Esophagus squamous epithelium (tissue), 5 donors: Measurements from ENCODE around the gene MMP24. TPM values are rescaled to one million over a fixed set of nuclear protein-coding genes. Genes with fewer than 3 reads are reported as not detected.
A peak's percentile ranks its signal among the peaks of the same experiment; 100 is the strongest.

ENCODE experiments used
- DNase-seq: peaks from one replicate; lab custom pipeline; 2025; lab: John Stamatoyannopoulos, UW
- H3K27ac ChIP-seq, 4 donors: fragments of 200-600 bp; sonication (generic); one replicate each; pipeline ENCODE4 v1.5.1; 2016 to 2019; ENCODE audit warnings: mild to moderate bottlenecking in 1 of 4
- H3K27me3 ChIP-seq, 4 donors: fragments of 200-600 bp; sonication (generic); 1 replicate in 3 of 4; 2 replicates in 1 of 4; pipeline versions ENCODE4 v1.5.1 to v1.6.0; 2017 to 2021; ENCODE audit warnings: antibody characterized with exemption in 1 of 4
- H3K36me3 ChIP-seq, 3 donors: fragments of 200-600 bp; sonication (generic); one replicate each; pipeline ENCODE4 v1.5.1; 2016 to 2019
- H3K4me1 ChIP-seq, 3 donors: fragments of 200-600 bp; sonication (generic); one replicate each; pipeline ENCODE4 v1.5.1; 2017 to 2019
- H3K4me3 ChIP-seq, 4 donors: fragments of 200-600 bp; sonication (generic); 1 replicate in 3 of 4; 2 replicates in 1 of 4; pipeline ENCODE4 v1.5.1; 2016 to 2019; ENCODE audit warnings: mild to moderate bottlenecking in 2 of 4, moderate library complexity in 1 of 4
- H3K9me3 ChIP-seq, 3 donors: fragments of 200-600 bp; sonication (generic); one replicate each; pipeline ENCODE4 v1.5.1; 2016 to 2019
- POLR2A ChIP-seq, 4 donors: fragments of 450-650 bp; IDR thresholded peaks; one replicate each; pipeline ENCODE4 v1.6.1; 2017; ENCODE audit warnings: antibody characterized with exemption in 4 of 4, mild to moderate bottlenecking in 4 of 4, moderate library complexity in 3 of 4
- WGBS, 2 donors: methylation state at CpG; one replicate each; pipeline ENCODE4 v1.1.5; 2018; 5-methylcytosine and 5-hydroxymethylcytosine counted together
- intact Hi-C: fragments of 100-400 bp; cut with DNase I; formaldehyde crosslinking; loops from one replicate; pipeline ENCODE4 v1.15.0; 2022
- total RNA-seq, 4 donors: library from RNA; depleted of rRNA; stranded (reverse); fragments of >200 nt; gene quantifications; one replicate each; pipeline ENCODE4 v1.1.0, GENCODE V29; 2016
- TF ChIP-seq, protein P1 (sequence below), 6 experiments: fragments of 450-650 bp in 4 of 6; fragments of 200-600 bp in 2 of 6; sonication (generic) in 2 of 6; IDR thresholded peaks; one replicate each; pipeline ENCODE4 v1.5.1; 2016 to 2019; ENCODE audit warnings: antibody characterized with exemption in 6 of 6, mild to moderate bottlenecking in 4 of 6, moderate library complexity in 4 of 6
- donor health status: DM: yes; HTN: yes; CAD: no.

MMP24 gene
- total RNA-seq, 4 donors from 2014 or later = 0.06 to 0.38 (median 0.08) TPM; not detected in 1

DNA sequence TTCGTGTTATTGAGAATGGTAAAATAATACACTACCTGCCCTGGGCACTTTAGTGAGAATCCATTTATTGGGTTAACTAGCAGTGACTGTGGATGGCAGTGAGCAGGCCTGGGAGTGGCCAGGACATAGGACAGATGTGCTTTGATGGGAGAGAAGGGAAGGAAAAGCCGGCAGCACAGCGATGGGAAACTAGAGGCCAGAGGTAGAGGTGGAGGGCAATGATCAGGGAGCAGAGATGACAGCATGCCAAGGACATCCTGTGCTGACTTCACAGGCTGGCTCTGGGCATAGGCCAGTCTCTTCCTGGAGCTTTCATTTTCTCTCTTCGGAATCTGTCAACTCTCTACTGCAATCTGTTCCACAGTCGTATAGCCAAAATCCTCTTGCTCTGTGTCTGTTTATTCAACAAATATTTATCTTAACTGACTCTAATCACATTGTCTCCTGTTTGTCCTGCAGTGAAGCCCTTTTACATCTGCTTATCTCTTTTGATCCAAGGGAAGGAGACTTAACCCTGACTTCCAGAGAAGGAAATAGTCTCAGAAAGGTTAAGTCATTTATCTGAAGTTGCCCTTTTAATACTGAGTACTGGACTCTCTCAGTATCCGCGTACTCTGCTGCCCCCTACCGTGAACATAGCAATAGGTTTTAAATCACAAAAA lies 18.4 kb upstream of the MMP24 start:
- Histone ChIP-seq H3K27ac (peak overlapping the region in 3 of 4 donors; percentile 62 to 76 (median 71)), H3K4me1 (peaks cover 0 to 15% (median 2%) of the 10 kb centered on the region in 3 donors), H3K36me3 (no peaks in the 10 kb centered on the region), H3K27me3 (no peaks in the 10 kb centered on the region), H3K4me3 (peak overlapping the region in 3 of 4 donors; percentile 4 to 41 (median 15)), H3K9me3 (no peaks in the 10 kb centered on the region)
- 27 to 36% methylated on average over 8 of the region's 8 CpGs for WGBS, 2 donors
- TF ChIP-seq, protein P1, sequence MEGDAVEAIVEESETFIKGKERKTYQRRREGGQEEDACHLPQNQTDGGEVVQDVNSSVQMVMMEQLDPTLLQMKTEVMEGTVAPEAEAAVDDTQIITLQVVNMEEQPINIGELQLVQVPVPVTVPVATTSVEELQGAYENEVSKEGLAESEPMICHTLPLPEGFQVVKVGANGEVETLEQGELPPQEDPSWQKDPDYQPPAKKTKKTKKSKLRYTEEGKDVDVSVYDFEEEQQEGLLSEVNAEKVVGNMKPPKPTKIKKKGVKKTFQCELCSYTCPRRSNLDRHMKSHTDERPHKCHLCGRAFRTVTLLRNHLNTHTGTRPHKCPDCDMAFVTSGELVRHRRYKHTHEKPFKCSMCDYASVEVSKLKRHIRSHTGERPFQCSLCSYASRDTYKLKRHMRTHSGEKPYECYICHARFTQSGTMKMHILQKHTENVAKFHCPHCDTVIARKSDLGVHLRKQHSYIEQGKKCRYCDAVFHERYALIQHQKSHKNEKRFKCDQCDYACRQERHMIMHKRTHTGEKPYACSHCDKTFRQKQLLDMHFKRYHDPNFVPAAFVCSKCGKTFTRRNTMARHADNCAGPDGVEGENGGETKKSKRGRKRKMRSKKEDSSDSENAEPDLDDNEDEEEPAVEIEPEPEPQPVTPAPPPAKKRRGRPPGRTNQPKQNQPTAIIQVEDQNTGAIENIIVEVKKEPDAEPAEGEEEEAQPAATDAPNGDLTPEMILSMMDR (IDR thresholded peaks at IDR 0.05) = peak; percentile 59 to 90 (median 82)
- TF ChIP-seq POLR2A (IDR thresholded peaks at IDR 0.05) = no peak
- no peak for DNase-seq
- intact Hi-C loops = loop anchor here (5.0 kb wide), 1 partner anchor 61 kb away; the partner anchor contains the start of gene EDEM2

DNA sequence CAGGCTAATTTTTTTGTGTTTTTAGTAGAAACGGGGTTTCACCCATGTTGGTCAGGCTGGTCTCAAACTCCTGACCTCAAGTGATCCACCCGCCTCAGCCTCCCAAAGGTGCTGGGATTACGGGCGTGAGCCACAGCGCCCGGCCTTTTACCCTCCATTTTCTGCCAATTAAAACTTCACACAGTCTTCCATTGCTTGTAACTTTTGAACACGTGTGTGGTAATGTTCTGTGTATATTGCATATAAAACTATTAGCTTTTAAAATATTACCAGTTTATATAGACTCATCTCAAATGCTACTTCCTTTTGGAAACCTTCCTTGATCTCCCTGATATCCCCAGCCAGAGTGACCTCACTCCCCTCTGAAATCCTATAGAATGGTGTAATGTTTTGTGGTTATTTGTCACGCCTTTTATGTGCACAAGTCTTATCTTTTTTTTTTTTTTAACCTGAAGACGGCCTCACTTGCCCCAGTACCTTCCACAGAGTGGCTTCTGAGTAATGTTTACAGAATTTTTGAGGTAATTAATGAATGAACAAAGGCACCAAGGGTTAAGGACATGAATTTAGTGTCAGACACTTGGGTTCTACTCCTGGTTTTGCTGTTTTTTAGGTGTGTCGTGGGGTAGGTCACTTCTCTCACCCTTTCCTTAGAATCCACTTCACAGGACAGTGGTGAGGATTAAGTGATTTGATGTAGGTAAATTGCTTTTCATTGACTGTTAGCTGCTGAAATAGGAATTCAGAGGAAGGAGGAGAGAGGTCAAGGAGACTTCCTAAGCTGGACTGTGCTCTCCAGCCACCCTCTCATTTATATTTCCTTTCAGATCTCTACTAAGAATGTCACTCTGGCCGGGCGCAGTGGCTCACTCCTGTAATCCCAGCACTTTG lies 11.2 kb upstream of the MMP24 start:
- H3K27me3 ChIP-seq = no peaks in the 10 kb centered on the region
- no peak overlapping the region for H3K27ac ChIP-seq
- peaks cover 0 to 13% (median 0%) of the 10 kb centered on the region in 3 donors for H3K36me3 ChIP-seq
- intact Hi-C loops = loop anchor here (10.0 kb wide), 1 partner anchor 49 kb away; no protein-coding TSS in a partner anchor
- H3K4me1 ChIP-seq = no peaks in the 10 kb centered on the region
- TF ChIP-seq, protein P1 (IDR thresholded peaks at IDR 0.05) = no peak
- TF ChIP-seq POLR2A (IDR thresholded peaks at IDR 0.05) = no peak
- DNase-seq = no peak
- no peak overlapping the region for H3K4me3 ChIP-seq
- 87 to 88% methylated on average over 12 of the region's 12 CpGs for WGBS, 2 donors
- no peaks in the 10 kb centered on the region for H3K9me3 ChIP-seq

GRCh38 chr20:35216541-35216940 lies 9.9 kb upstream of the MMP24 start:
- DNase-seq = no peak
- peaks cover 0 to 13% (median 0%) of the 10 kb centered on the region in 3 donors for H3K36me3 ChIP-seq
- no peak overlapping the region for H3K27ac ChIP-seq
- intact Hi-C loops = loop anchor here (10.0 kb wide), 1 partner anchor 48 kb away; no protein-coding TSS in a partner anchor
- no peaks in the 10 kb centered on the region for H3K9me3 ChIP-seq
- H3K27me3 ChIP-seq = no peaks in the 10 kb centered on the region
- H3K4me1 ChIP-seq = no peaks in the 10 kb centered on the region
- WGBS, 2 donors = 87 to 91% methylated on average over 5 of the region's 5 CpGs
- TF ChIP-seq POLR2A (IDR thresholded peaks at IDR 0.05) = no peak
- TF ChIP-seq, protein P1 (IDR thresholded peaks at IDR 0.05) = no peak
- H3K4me3 ChIP-seq = no peak overlapping the region

GRCh38 chr20:35223941-35224340 lies 2.5 kb upstream of the MMP24 start:
- H3K4me1 ChIP-seq = peaks cover 0 to 12% (median 4%) of the 10 kb centered on the region in 3 donors
- no peak overlapping the region for H3K27ac ChIP-seq
- TF ChIP-seq POLR2A (IDR thresholded peaks at IDR 0.05) = no peak
- TF ChIP-seq, protein P1 (IDR thresholded peaks at IDR 0.05) = no peak
- no peaks in the 10 kb centered on the region for H3K9me3 ChIP-seq
- intact Hi-C loops = no loop called here
- H3K27me3 ChIP-seq = peaks cover 0 to 28% (median 0%) of the 10 kb centered on the region in 4 donors
- H3K36me3 ChIP-seq = no peaks in the 10 kb centered on the region
- no peak for DNase-seq
- no peak overlapping the region for H3K4me3 ChIP-seq
- WGBS, 2 donors = 77 to 82% methylated on average over 5 of the region's 5 CpGs
